Smooth muscle cell of trachea (primary cell): Measurements from ENCODE around the gene DENND4B. TPM values are rescaled to one million over a fixed set of nuclear protein-coding genes. Genes with fewer than 3 reads are reported as not detected.

Experiments used
- total RNA-seq: library from RNA; depleted of rRNA; stranded (reverse); fragments of >200 nt; gene quantifications from 2 replicates; pipeline ENCODE4 v1.2.1, GENCODE V29; 2014

Gene DENND4B
- total RNA-seq: 16.9 and 17.9 TPM in 2 replicates

GRCh38 chr1:153946622-153947241, at the start of gene DENND4B:
Gene DENND4B (minus strand): TSS chr1:153946718. CDS start chr1:153944374, 2,344 bp downstream.

GRCh38 chr1:153990468-153991150, 44.1 kb upstream of the DENND4B start, which contains the start of gene RPS27:
Gene RPS27 (plus strand): TSS chr1:153990762. CDS start chr1:153990797, 35 bp downstream.

GRCh38 chr1:153985941-153986761, 39.6 kb upstream of the DENND4B start, which contains the start of gene RAB13:
Gene RAB13 (minus strand): TSS chr1:153986339. CDS start chr1:153986236, 103 bp downstream.

DNA sequence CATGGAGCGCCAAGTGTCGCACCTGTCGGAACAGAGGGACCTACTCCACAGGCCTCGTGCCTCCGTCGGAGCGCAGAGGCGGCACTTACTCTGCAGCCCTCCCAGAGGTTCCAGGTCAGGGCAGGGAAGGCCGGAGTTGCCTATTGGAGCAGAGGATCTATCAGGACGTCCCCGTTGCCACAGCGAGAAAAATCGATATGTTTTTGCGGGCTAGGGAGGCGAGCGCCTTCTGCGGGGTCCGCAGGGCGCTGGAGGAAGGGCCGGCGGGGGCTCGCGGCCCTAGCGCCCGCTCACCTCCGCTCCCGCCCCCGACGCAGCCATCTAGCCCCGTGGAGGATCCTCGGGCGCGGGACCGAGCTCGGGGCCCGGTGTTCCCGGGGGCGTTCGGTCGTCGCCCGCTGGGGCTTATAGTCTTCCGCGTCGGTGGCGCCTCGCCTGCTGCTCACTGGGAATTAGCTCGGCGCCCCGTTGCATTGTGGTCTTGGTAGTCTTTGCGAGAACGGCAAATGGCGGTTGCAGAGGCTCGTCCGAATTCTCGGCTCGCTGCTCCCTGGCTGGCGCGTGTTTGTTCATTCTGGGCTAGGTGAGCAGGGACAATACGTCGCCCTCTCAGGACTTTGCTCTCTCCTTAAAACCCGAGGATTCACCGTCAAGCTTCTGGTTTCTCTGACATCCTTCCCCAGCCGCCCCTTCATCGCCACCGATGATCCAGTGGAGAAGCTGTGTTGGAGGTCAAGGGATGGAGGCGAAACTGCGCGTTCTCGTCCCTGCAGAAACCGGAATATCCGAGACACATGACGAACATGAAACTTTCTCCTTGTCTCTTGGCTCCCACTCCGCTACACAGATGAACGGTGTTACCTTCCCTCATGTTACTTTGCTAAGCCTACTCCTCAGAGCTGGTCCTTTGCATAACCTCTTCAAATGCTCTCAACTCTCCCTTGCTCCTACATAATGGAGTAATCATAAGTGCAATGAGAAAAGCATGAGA, 31.0 kb upstream of the DENND4B start, which contains the start of gene JTB:
TSS of gene JTB (minus strand) at position 425 of the 991 bp plus-strand sequence. CDS start at position 3, 422 bp downstream.

GRCh38 chr1:153967107-153967999, 20.8 kb upstream of the DENND4B start, which contains the start of gene CREB3L4:
Gene CREB3L4 (plus strand): TSS chr1:153967902. CDS start chr1:153968526, 624 bp downstream.

DNA sequence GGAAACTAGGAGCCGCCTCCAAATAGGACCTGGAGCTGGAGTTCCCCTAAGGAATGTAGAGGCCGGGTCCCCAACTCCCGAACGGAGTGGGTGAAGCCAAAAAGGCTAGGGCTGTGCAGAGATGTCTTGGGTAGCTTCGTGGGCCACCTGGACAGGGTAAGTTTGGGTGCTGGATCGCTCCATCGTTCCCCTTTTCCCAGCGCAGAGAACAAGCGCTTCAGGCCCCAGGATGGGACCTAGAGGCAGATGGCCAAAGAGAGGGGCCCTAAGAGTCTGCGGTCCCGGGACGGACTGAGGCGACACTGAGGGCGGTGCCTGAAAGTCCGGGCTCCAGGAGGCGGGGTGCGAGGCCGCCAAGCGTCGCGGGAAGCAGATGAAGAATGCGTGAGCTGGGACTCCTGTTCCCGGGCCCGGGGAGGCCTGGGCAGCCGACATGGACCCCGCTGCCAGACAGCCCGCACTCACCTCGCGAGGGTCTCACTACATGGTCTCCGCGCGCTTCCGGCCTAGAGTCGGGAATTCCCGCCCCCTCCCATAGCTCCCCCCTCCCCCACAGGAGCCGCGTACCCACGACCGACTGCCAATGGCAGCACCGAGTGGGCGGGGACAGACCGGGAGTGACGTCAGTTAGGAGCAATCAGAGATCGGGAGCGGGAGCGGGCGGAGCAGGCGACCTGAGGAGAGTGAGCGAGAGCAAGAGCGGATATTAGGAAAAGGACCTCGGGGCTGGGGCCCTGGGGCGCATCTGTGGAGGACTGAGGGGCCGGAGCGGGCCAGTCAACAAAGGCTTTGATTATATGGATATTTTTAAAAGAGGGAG, 16.7 kb upstream of the DENND4B start, which contains the start of gene SLC39A1:
TSS of gene SLC39A1 (minus strand) at position 508 of the 820 bp plus-strand sequence. CDS start 822 bp downstream, outside the sequence.

DNA sequence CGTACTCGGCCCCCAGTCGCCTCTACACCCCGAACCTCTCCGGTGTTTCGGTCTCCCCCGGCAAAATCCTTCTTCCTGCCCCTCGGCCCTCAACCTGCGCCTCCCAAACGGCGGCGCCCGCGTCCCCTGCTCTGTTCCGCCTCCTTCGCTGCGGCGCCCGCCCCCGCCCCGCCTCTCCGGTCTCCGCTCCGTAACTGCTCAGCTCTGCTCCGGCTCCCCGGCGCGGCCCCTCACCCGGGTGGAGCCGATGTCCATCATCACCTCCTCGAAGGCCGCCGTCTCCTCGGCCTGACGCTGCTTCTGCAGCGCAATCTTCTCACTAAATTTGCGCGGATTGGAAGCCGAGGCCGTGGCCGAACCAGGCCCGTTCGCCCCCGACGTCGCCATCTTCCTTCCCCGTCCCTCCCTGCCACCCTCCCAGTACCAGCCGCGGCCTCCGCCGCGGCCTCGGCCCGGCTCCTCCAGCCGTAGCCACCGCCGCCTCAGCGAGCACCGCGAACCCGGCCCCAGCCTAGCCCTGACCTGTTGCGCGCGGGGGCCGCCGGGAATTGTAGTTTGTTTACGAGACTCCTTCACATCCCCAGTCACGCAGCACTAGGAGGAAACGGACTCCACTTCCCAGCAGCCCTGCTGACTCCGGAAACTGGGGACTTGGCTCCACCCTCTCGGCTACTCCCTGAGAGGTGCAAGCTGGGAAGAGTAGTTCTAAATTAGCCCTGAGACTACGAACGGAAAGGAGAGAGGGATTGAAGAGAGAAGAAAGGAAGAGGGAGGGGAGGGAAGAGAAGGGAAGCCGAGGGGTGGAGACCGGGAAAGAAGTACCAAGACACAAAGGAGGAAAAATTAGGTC, 11.8 kb upstream of the DENND4B start, which contains the start of gene CRTC2:
TSS of gene CRTC2 (minus strand) at position 502 of the 850 bp plus-strand sequence. CDS start at position 387, 115 bp downstream.

GRCh38 chr1:153922972-153923925, 23.3 kb downstream of the DENND4B start, which contains the start of gene GATAD2B:
Gene GATAD2B (minus strand): TSS chr1:153922972. CDS start chr1:153828347, 94,625 bp downstream.

Other genes with a start within 250 kb of the DENND4B start
- gene INTS3, start 218.7 kb downstream of the DENND4B start, total RNA-seq: 45.1 and 52.9 TPM in 2 replicates
- gene SLC27A3, start 171.3 kb downstream of the DENND4B start, total RNA-seq: 18.0 and 35.6 TPM in 2 replicates
- 4.6 and 6.7 TPM in 2 replicates for gene GATAD2B, start 23.7 kb downstream of the DENND4B start, total RNA-seq
- 4.2 and 4.6 TPM in 2 replicates for gene CRTC2, start 11.9 kb upstream of the DENND4B start, total RNA-seq
- 136 and 138 TPM in 2 replicates for gene SLC39A1, start 16.8 kb upstream of the DENND4B start, total RNA-seq
- 10.3 and 11.5 TPM in 2 replicates for gene CREB3L4, start 21.2 kb upstream of the DENND4B start, total RNA-seq
- 118 and 186 TPM in 2 replicates for gene JTB, start 31.0 kb upstream of the DENND4B start, total RNA-seq
- 112 and 119 TPM in 2 replicates for gene RAB13, start 39.6 kb upstream of the DENND4B start, total RNA-seq
- gene RPS27, start 44.0 kb upstream of the DENND4B start, total RNA-seq: 996 and 1,067 TPM in 2 replicates
- gene NUP210L, start 208.4 kb upstream of the DENND4B start, total RNA-seq: 0.15 and 0.17 TPM in 2 replicates
- gene TPM3, start 245.4 kb upstream of the DENND4B start, total RNA-seq: 377 and 890 TPM in 2 replicates